DND-41 (cell line): Measurements from ENCODE around the gene SPTSSB.

Experiments
- CTCF ChIP-seq: IDR thresholded peaks from 2 replicates; pipeline ENCODE4 v1.5.1; 2012; ENCODE audit warnings: borderline replicate concordance, low read length, moderate library complexity, mild to moderate bottlenecking; ENCODE audit not compliant: poor library complexity, severe bottlenecking; ENCODE audit errors: extremely low read depth
- EZH2 ChIP-seq: IDR thresholded peaks from 3 replicates; pipeline ENCODE4 v1.6.1; 2012; ENCODE audit warnings: borderline replicate concordance, low read depth, mild to moderate bottlenecking, moderate library complexity, low read length, inconsistent platforms; ENCODE audit not compliant: severe bottlenecking

- TF ChIP-seq EZH2 (no peak), CTCF (no peak)
These were observed 21.5 kb upstream of the SPTSSB start for GRCh38 chr3:161392853-161393252.
